Fibroblast of lung (primary cell): ENCODE measurements around the gene EPHA5. TPM values are rescaled to one million over a fixed set of nuclear protein-coding genes. Genes with fewer than 3 reads are reported as not detected.

Experiments used
- DNase-seq, 2 donors: peaks; one replicate each; pipeline versions ENCODE4 v3.0.0 to v3.0.0-alpha.2; 2010; ENCODE audit warnings: low read depth in 2 of 2
- H2AFZ ChIP-seq: 2 replicates; pipeline ENCODE4 v1.5.1; 2012; ENCODE audit warnings: low read length, control low read depth, inconsistent platforms
- H3K27ac ChIP-seq: 2 replicates; pipeline ENCODE4 v1.5.1; 2011; ENCODE audit warnings: low read length, control low read depth; ENCODE audit not compliant: insufficient read depth
- H3K27me3 ChIP-seq: 2 replicates; pipeline ENCODE4 v1.5.1; 2011; ENCODE audit warnings: mild to moderate bottlenecking, low read length; ENCODE audit not compliant: control insufficient read depth, insufficient read depth
- H3K36me3 ChIP-seq: 2 replicates; pipeline ENCODE4 v1.5.1; 2011; ENCODE audit warnings: low read length; ENCODE audit not compliant: control insufficient read depth, insufficient read depth
- H3K4me1 ChIP-seq: 2 replicates; pipeline ENCODE4 v1.5.1; 2011; ENCODE audit warnings: low read length; ENCODE audit not compliant: control insufficient read depth, insufficient read depth; ENCODE audit errors: extremely low read depth
- H3K4me2 ChIP-seq: 2 replicates; pipeline ENCODE4 v1.5.1; 2011; ENCODE audit warnings: low read length, control low read depth; ENCODE audit not compliant: insufficient read depth; ENCODE audit errors: extremely low read depth
- H3K4me3 ChIP-seq, 4 experiments: fragments of 200-600 bp in 1 of 4; sonication (generic) in 1 of 4; replicated peaks in 1 of 4; 2 replicates each; pipeline ENCODE4 v1.5.1; 2011 to 2016; ENCODE audit warnings: low read length in 4 of 4, low read depth in 3 of 4, mild to moderate bottlenecking in 3 of 4, control low read depth in 2 of 4, inconsistent platforms in 1 of 4, mixed read lengths in 1 of 4; ENCODE audit not compliant: insufficient read depth in 1 of 4; ENCODE audit errors: control extremely low read depth in 1 of 4
- H3K79me2 ChIP-seq: 2 replicates; pipeline ENCODE4 v1.5.1; 2012; ENCODE audit warnings: mild to moderate bottlenecking, low read length, inconsistent platforms; ENCODE audit not compliant: control insufficient read depth, insufficient read depth
- H3K9ac ChIP-seq: 2 replicates; pipeline ENCODE4 v1.5.1; 2011; ENCODE audit warnings: mild to moderate bottlenecking, low read length, control low read depth; ENCODE audit not compliant: insufficient read depth
- H3K9me3 ChIP-seq: 2 replicates; pipeline ENCODE4 v1.5.1; 2012; ENCODE audit warnings: low read depth, low read length; ENCODE audit not compliant: control insufficient read depth, insufficient read depth
- H4K20me1 ChIP-seq: 2 replicates; pipeline ENCODE4 v1.5.1; 2011; ENCODE audit warnings: low read length; ENCODE audit not compliant: control insufficient read depth, insufficient read depth; ENCODE audit errors: extremely low read depth
- CTCF ChIP-seq, 2 donors: IDR thresholded peaks in 1 of 2; conservative IDR thresholded peaks in 1 of 2; 1 replicate in 1 of 2; 2 replicates in 1 of 2; pipeline ENCODE4 v1.5.1; 2011 to 2012; ENCODE audit warnings: low read length in 2 of 2, control low read depth in 1 of 2, inconsistent platforms in 1 of 2, low read depth in 1 of 2, mild to moderate bottlenecking in 1 of 2
- EZH2 ChIP-seq: IDR thresholded peaks from 2 replicates; pipeline ENCODE4 v1.5.1; 2012; ENCODE audit warnings: low read length, control low read depth, mild to moderate bottlenecking; ENCODE audit errors: missing control alignments
- polyA plus RNA-seq, 2 donors: library from polyadenylated mRNA; depleted of rRNA in 1 of 2; stranded (reverse) in 1 of 2; unstranded in 1 of 2; fragments of >200 nt; gene quantifications; 2 replicates each; pipeline ENCODE4 v1.2.1, GENCODE V29; 2011 to 2012; ENCODE audit warnings: missing spikeins in 1 of 2
- total RNA-seq: library from RNA; depleted of rRNA; stranded (reverse); fragments of >200 nt; gene quantifications from 2 replicates; pipeline ENCODE4 v1.2.1, GENCODE V29; 2014

EPHA5 gene
- total and polyA plus RNA-seq, 2 donors (not counting 1 experiment from before 2014, with no cell fraction given): under 0.01 to 0.16 TPM

- Histone ChIP-seq H2AFZ (no peak overlapping the region), H3K9me3 (no peaks in the 10 kb centered on the region), H3K4me1 (no peaks in the 10 kb centered on the region), H3K4me2 (no peak overlapping the region), H3K4me3 (no peak overlapping the region), H4K20me1 (no peaks in the 10 kb centered on the region), H3K27me3 (no peaks in the 10 kb centered on the region), H3K79me2 (no peaks in the 10 kb centered on the region), H3K36me3 (no peaks in the 10 kb centered on the region), H3K27ac (no peak overlapping the region), H3K9ac (no peak overlapping the region)
- DNase-seq: peak; percentile 0 to 70
- TF ChIP-seq CTCF (conservative IDR thresholded peaks at IDR 0.05 in 1 of 2, IDR thresholded peaks at IDR 0.05 in 1 of 2; ENCODE audit: low read depth in 1 of 2, low read length in 2 of 2) (no peak), EZH2 (no peak)
Measured at GRCh38 chr4:65383589-65384305, 286.5 kb downstream of the EPHA5 start.

- no peak for DNase-seq
- H3K79me2 ChIP-seq: no peaks in the 10 kb centered on the region
- H3K9ac ChIP-seq: no peak overlapping the region
- H3K27me3 ChIP-seq: no peaks in the 10 kb centered on the region
- no peak overlapping the region for H3K4me2 ChIP-seq
- H3K4me1 ChIP-seq: no peaks in the 10 kb centered on the region
- H3K27ac ChIP-seq: no peak overlapping the region
- H3K4me3 ChIP-seq: no peak overlapping the region
- no peak overlapping the region for H2AFZ ChIP-seq
- H3K36me3 ChIP-seq: no peaks in the 10 kb centered on the region
- no peak for TF ChIP-seq EZH2
- TF ChIP-seq CTCF (conservative IDR thresholded peaks at IDR 0.05 in 1 of 2, IDR thresholded peaks at IDR 0.05 in 1 of 2; ENCODE audit: low read depth in 1 of 2, low read length in 2 of 2): no peak
- H3K9me3 ChIP-seq: no peaks in the 10 kb centered on the region
- no peaks in the 10 kb centered on the region for H4K20me1 ChIP-seq
Measured at GRCh38 chr4:65381648-65382047, 288.6 kb downstream of the EPHA5 start.

GRCh38 chr4:65370709-65371108 lies 299.6 kb downstream of the EPHA5 start:
- DNase-seq: no peak
- no peak overlapping the region for H3K9ac ChIP-seq
- no peaks in the 10 kb centered on the region for H3K36me3 ChIP-seq
- H2AFZ ChIP-seq: no peak overlapping the region
- H3K4me3 ChIP-seq: no peak overlapping the region
- no peaks in the 10 kb centered on the region for H4K20me1 ChIP-seq
- no peaks in the 10 kb centered on the region for H3K27me3 ChIP-seq
- TF ChIP-seq EZH2: no peak
- no peak for TF ChIP-seq CTCF (conservative IDR thresholded peaks at IDR 0.05 in 1 of 2, IDR thresholded peaks at IDR 0.05 in 1 of 2; ENCODE audit: low read depth in 1 of 2, low read length in 2 of 2)
- H3K9me3 ChIP-seq: no peaks in the 10 kb centered on the region
- H3K27ac ChIP-seq: no peak overlapping the region
- no peaks in the 10 kb centered on the region for H3K4me1 ChIP-seq
- no peaks in the 10 kb centered on the region for H3K79me2 ChIP-seq
- no peak overlapping the region for H3K4me2 ChIP-seq
